ENCODE results near the gene GPR75.
"Not testable (repeated sequence)": the region's sequence is repeated elsewhere in the genome, so short reads cannot be mapped to it uniquely, and the experiment has no call there.

Gene GPR75

DNA sequence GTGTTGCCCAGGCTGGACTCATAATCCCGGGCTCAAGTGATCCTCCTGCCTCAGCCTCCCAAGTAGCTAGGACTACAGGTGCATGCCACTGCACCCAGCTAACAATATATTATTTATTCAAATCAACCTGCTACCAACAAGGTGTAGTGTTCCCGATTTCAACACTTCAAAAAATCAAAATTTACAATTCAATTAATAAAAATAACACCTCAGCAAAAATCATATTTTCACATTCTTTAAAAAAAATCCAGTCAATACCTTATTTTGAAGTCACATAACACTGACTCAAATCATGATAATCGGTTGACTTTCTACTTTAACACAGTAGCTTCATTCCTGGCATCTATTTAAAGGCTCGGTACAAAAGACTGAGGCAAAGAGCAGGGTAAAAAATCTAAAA is 7.2 kb downstream of the GPR75 start:
- DNase-seq (ENCODE audit: low read depth): no peak

DNA sequence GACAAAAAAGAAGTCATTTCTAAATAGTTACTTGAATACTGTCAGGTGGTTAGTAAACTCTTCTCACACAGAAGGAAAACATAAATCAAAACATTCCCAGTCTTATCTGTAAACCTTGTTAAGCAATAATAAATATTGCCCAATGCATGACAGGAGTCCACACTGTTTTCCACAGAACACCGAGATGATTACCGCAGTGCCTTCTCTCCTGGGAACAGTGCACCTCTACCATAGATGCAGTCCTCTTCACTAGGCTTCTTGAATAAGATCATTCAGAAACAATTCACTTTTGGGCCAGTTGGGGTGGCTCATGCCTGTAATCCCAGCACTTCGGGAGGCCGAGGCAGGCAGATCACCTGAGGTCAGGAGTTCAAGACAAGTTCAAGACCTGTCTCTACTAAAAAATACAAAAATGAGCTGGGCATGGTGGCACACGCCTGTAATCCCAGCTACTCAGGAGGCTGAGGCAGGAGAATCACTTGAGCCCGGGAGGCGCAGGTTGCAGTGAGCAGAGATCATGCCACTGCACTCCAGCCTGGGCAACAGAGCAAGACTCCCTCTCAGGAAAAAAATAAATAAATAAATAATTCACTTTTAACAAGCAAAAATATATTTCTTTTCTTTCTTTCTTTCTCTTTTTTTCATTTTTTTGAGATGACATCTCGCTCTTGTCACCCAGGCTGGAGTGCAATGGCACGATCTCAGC is 8.6 kb downstream of the GPR75 start:
- not testable (repeated sequence) for DNase-seq (ENCODE audit: low read depth)

DNA sequence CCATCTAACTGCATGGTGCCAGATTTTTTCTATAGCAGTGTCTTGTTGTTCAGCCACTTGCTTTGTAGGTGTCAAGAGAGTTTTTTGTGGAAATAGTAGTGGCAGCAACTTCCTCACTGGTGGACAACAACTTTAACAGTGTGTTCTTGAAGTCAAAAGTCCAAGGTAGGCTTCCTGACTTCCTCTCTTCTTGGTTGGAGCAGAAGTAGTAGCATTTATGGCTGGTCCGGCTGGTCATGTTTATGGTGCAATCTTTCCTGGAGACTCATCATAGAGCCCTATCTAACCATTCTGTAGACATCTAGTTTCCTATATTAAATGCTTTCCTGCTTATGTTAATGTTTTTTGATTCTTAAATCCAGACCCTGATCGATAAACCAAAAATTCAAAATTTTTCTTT is 11.7 kb downstream of the GPR75 start:
- no peak for DNase-seq (ENCODE audit: low read depth)

DNA sequence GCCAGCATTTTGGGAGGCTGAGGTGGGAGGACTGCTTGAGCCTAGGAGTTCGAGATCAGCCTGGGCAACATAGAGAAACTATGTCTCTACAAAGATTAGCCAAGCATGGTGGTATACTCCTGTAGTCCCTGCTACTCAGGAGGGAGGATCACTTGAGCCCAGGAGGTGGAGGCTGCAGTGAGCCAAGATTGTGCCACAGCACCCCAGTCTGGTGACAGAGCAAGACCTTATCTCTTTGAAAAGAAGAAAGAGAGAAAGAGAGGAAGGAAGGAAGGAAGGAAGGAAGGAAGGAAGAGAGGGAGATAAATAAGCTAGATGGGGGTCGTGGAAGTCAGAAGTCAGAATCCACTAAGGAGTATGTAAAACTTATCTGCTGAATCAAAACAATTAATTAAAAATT is 16.2 kb downstream of the GPR75 start:
- DNase-seq (ENCODE audit: low read depth): no peak

DNA sequence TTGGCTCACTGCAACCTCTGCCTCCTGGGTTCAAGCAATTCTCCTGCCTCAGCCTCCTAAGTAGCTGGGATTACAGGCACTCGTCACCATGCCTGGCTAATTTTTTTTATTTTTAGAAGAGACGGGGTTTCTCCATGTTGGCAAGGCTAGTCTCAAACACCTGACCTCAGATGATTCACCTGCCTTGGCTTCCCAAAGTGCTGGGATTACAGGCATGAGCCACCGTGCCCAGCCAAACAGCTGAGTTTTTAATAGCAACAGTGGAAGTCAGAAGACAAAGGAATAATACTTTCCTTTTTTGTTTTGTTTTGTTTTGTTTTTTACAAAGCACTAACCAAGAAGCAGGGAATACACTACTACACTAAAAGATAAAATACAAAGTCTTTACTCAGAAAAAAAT is 16.9 kb downstream of the GPR75 start:
- no peak for DNase-seq (ENCODE audit: low read depth)

DNA sequence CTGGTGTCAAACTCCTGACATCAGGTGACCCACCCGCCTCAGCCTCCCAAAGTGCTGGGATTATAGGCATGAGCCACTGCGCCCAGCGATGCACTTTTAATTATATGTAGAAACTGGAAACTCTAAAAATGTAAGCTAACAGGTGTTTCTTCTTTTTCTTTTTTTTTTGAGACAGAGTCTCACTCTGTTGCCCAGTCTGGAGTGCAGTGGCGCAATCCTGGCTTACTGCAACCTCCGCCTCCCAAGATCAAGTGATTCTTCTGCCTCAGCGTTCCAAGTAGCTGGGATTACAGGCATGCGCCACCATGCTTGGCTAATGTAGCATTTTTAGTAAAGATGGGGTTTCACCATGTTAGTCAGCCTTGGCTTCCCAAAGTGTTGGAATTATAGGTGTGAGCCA is 18.1 kb downstream of the GPR75 start:
- DNase-seq (ENCODE audit: low read depth): not testable (repeated sequence)

DNA sequence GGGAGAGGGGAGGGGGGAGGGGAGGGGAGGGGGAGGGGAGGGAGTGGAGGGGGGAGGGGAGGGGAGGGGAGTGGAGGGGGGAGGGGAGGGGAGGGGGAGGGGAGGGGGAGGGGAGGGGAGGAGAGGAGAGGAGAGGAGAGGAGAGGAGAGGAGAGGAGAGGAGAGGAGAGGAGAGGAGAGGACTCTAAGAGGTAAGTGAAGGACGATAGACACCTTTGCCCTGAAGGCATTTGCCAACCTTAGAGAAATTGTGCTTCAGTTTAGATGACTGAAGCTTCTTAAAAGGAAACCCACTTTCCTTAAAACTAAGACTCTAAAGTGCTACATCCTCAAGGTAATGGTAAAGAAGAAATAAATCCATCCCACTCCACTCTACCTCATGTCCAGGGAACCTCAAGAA is 19.2 kb downstream of the GPR75 start:
- no peak for DNase-seq (ENCODE audit: low read depth)

DNA sequence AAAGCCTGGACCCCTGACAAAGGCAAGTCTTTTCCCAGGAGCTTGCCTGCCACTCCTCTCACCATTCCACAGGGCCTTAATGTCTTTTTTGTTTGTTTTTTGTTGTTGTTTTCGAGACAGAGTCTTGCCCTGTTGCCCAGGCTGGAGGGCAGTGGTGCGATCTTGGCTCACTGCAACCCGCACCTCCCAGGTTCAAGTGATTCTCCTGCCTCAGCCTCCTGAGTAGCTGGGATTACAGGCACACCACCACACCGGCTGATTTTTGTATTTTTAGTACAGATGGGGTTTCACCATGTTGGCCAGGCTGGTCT is 29.8 kb downstream of the GPR75 start:
- DNase-seq (ENCODE audit: low read depth): not testable (repeated sequence)

DNA sequence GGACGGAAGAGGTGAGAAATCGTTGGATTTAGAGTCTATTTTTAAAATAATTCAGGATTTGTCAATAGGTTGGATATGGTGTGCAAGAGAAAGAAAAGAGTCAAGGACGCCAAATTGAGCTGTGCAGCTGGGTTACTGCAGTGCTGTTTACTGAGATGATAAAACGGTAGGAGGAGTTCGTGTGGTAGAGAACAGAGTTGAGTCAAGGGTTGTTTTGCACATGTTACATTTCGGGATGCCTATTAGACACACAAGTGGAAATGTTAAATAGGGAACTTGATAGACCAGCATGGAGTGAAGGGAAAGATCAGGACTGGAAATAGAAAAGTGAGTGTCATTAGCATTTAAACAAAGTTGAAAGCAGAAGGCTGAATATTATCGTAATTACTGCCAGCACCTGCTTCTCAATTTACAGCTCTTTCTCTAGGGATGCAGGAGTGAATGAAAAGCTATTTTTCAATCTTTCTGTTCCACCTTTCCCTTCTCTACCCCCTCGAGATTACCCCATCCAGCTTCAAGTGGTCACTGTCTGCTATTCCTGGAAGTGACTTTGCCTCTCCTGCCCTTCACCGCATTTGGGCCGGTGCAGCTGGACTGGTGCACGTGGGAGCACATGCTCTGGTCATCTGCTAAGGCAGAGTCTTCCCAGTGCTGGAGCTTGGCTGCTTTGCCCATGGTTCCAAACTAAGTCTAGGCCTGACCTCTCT is 30.3 kb downstream of the GPR75 start:
- DNase-seq (ENCODE audit: low read depth): no peak

DNA sequence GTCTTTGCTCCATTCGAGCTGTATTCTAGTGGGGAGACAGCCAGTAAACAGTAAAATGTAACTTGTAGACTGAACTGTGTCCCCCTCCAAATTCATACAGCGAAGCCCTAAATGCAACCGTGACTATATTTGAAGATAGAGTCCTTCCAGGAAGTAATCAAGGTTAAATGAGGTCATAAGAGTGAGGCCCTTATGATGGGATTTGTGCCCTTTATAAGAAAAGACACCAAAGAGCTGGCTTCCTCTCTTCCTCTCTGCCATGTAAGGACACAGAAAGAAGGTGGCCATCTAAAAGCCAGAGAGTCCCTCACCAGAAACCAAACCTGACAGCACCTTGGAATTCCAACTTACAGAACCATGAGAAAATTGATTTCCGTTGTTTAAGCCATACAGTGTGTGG is 31.4 kb downstream of the GPR75 start:
- DNase-seq (ENCODE audit: low read depth): no peak

DNA sequence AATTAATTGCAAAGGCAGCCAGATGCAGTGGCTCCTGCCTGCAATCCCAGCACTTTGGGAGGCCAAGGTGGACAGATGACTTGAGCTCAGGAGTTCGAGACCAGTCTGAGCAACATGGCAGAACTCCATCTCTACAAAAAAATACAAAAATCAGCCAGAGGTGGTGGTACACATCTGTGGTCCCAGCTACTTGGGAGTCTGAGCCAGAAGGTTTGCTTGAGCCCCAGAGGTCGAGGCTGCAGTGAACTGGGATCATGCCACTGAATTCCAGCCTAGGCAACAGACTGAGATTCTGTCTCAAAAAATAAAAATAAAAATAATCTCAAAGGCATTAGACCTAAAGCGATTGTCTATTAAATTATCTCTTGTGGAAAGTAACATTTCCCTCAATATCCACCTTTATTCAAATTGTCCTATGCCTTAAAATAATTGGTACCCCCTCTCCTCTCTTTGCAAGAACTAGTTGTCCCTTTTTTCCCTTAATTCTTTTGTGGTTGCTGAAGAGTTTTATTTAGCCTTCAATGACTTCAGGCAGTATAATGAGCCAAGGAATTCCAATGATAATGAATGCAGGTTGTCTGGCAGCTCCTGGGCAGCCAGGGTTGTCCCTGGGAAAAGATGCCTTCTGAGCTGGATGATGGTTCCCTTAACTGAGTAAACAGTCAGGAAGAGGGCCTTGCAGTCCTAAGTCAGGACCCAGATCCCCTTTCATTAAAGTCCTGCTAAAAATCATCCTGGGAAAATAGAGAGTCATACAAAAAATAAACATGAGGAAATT is 32.2 kb downstream of the GPR75 start:
- no peak for DNase-seq (ENCODE audit: low read depth)

DNA sequence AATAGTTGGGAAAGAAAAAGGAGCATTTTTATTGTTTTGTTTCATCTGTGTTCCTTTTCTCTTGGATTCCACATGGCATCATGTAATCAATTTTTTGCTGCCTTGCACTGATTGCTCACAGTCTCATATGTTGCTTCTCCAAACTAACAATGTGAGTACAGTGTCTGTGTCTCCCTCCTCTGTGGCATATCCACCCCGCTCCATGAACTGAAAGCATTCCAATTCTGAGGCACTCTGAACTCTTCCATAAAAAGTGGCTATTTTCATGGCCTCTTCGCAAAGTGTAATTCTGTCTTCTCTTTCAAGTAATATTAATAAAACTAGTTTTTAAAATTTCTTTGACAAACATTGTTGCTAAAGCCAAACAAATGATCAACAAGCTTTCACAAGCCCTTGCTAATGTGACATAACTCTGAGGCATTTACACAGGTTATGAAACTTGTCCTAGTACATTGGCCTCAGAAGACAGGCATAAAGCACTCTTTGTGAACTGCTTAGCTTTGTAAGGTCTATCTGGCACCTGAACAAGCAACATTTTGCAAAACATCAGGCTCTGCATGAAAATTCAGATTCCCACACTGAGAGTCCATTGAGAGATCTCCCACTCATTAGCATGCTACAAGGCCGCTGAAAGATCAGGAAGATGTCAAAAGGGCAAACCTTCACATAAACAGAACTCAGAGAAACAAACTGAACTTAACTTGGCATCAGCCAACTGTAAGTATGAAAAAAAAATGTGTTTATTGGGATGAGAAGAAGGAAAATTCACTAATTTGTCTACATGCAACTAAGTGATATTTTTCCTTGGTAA is 33.0 kb downstream of the GPR75 start:
- no peak for DNase-seq (ENCODE audit: low read depth)

DNA sequence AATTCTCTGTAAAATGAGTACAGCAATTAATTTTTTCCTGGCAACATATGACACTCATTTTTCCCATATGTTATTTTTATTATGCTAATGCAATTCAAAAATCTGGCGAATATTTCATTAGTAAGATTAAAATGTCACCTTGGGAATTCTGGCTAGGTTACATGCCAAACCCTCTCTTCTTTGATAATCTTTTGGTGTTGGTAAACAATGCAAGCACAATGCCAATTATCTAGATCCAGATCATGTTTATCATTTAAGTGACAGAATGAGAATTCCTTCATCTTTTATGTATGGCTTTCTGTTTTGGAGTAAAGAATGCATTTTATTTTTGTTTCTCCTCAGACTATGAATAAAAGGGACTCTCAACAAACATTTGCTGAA is 33.7 kb downstream of the GPR75 start:
- no peak for DNase-seq (ENCODE audit: low read depth)

DNA sequence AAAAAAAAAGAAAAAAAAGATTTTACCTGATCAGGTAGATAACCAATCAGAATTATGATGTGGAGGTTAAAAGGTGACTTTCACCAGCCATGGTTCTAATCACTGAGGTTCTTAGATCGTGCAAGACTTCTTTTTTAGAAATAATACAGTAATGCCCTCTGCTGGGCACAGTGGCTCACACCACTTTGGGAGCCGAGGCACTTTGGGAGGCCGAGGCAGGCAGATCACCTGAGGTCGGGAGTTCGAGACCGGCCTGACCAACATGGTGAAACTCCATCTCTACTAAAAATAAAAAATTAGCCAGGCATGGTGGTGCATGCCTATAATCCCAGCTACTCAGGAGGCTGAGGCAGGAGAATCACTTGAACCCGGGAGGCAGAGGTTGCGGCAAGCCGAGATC is 36.1 kb downstream of the GPR75 start:
- DNase-seq (ENCODE audit: low read depth): not testable (repeated sequence)

DNA sequence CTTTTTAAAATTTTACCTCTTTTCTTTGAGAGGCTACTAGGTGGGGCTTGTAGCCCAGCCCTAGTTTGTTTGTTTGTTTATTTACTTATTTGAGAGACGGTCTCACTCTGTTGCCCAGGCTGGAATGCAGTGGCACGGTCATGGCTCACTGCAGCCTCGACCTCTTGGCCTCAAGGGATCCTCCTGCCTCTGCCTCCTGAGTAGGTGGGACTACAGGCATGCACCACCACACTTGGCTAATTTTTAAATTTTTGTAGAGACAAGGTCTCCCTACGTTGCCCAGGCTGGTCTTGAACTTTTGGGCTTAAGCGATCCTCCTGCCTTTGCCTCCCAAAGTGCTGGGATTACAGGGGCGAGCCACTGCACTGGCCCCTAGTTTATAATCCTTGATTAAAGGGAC is 38.0 kb downstream of the GPR75 start:
- no peak for DNase-seq (ENCODE audit: low read depth)

DNA sequence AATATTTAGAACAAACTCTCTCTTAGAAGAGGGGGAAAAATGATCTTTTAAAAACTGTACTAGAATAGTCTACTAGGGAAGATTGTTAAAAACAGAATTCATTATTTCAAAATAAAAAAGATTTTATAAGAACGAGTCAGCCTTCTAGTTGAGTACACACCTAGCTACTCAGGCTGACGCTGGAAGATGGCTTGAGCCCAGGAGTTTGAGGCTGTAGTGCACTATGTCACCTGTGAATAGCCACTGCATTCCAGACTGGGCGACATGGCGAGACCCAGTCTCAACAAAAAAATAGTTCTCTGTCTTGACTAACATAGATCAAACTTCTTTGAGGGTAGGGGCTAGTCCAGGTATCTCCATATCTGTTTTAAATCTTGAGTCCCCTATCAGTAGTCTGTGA is 39.1 kb downstream of the GPR75 start:
- DNase-seq (ENCODE audit: low read depth): no peak

DNA sequence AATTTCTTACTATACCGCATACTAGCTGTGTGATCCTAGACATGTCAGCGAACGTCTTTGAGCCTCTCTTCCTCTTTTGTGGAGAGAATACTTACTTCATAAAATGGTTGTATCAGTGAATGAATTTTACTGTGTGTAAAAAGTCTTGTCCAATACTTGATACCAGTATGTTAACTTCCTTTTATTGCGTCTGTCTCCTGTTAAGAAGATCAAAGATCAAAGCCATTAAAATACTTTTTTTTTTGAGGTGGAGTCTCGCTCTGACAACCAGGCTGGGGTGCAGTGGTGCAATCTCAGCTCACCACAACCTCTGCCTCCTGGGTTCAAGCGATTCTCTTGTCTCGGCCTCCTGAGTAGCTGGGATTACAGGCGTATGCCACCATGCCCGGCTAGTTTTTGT is 39.7 kb downstream of the GPR75 start:
- no peak for DNase-seq (ENCODE audit: low read depth)

DNA sequence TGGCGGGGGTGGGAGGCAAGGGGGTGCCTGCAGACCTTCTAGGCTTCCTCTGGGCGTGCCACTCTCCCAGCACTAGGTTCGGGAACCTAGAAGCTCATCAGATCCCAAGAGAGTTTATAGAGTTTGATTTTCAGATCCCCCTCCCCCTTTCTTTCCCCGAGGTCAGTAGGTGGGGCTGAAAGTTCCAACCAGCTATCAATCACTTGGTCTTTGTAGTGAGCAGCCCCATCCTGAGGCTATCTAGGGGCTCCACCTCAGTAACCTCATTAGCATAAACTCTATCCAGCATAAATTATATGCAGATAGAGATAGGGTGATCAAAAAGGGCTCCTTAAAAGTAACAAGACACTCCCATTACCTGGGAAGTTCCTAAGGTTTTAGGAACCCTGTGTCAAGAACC is 40.1 kb downstream of the GPR75 start:
- no peak for DNase-seq (ENCODE audit: low read depth)

DNA sequence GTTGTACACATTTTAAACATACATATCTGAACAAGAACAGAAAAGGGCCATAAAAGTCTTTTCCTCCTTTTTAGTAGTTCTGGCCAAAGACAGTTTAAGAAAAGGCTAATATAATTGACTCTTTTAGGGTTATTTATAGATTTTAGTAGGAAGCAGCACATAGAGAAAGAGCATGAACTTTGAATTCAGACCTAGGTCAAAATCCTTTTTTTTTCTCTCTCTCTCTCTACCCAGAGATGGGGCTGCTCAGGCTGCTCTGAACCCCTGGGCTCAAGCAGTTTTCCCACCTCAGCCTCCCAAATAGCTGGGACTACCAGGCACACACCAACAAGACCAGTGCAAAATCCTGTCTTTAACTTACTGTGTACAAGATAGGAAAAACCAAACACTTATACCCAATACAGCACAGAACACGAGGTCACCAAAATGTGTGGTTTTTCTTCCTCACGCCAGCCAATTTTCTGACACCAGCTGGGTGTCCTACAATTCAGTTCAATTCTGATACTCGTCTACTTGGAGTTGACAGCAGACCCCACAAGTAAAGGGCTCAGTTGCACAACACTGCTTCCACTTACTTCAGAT is 40.8 kb downstream of the GPR75 start:
- no peak for DNase-seq (ENCODE audit: low read depth)

DNA sequence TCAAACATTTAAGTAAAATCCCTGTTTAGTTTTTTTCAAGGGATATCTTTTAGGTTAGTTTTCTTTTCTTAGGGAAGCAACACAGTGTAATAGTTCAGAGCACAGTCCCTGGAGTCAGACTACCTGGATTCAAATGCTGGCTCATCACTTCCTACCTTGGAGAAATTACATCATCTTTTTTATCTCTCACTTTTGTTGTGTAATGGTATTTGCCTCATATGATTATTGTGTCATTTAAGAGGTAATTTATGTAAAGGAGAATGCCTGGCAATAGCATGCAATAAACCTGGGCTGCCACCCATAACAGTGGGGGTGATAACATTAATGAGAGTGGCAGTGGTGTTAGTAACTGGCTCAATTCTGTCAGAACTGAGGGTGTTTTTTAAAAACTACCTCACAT is 46.6 kb downstream of the GPR75 start:
- DNase-seq (ENCODE audit: low read depth): no peak

DNA sequence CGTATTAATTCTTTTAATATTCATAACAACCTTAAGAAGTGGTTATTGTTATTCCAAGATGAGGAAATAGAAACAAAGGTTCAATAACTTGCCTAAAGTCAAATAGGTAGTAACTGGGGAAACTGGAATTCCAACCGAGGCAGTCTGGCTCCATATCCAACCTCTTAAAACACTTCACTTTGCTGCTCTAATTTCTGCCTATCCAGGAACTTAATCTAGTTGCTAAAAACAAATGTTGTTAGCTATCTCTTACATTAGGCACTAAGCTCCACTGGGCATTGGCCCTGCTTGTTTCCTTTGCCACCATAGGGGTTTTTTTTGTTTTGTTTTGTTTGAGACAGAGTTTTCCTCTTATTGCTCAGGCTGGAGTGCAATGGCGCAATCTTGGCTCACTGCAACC is 48.2 kb downstream of the GPR75 start:
- DNase-seq (ENCODE audit: low read depth): no peak
